Measurements from ENCODE around the gene FRMD7. TPM values are rescaled to one million over a fixed set of nuclear protein-coding genes. Genes with fewer than 3 reads are reported as not detected.

Gene FRMD7
- total and polyA plus RNA-seq, 10 of the 15 experiments (the other 5 are each of a cell fraction or from before 2014, with no cell fraction given): 0.03 to 0.94 TPM; not detected in 8

GRCh38 chrX:132165651-132166050 is 37.8 kb upstream of the FRMD7 start:
- in situ Hi-C loops (cut with MboI): no loop called here
- no peak overlapping the region for H2AFZ ChIP-seq (ENCODE audit: control insufficient read depth, low read depth, low read length)

GRCh38 chrX:132165005-132165404 is 37.2 kb upstream of the FRMD7 start:
- Histone ChIP-seq H3K4me3 (no peak overlapping the region), H3K36me3 (ENCODE audit: control insufficient read depth in 2 of 2, insufficient read depth in 2 of 2, low read length in 1 of 2) (no peaks in the 10 kb centered on the region), H3K9ac (ENCODE audit: control insufficient read depth, insufficient read depth, low read length) (no peak overlapping the region), H3K4me2 (ENCODE audit: control insufficient read depth, insufficient read depth) (no peak overlapping the region), H3K9me3 (replicated peaks; ENCODE audit: control insufficient read depth, insufficient read depth, low read length) (no peaks in the 10 kb centered on the region; the same call in 2 of the 3 replicates), H3K27ac (ENCODE audit: control insufficient read depth, insufficient read depth) (no peak overlapping the region), H2AFZ (ENCODE audit: control insufficient read depth, low read depth, low read length) (no peak overlapping the region), H3K27me3 (replicated peaks in 1 of 2; ENCODE audit: control insufficient read depth in 2 of 2, insufficient read depth in 2 of 2, low read length in 1 of 2) (peaks cover 0 to 3% of the 10 kb centered on the region in 2 experiments; a peak in 1 of 4 replicates), H3K4me1 (ENCODE audit: control insufficient read depth, insufficient read depth, low read length) (no peaks in the 10 kb centered on the region), H3K79me2 (ENCODE audit: control insufficient read depth, insufficient read depth, low read length) (no peaks in the 10 kb centered on the region), H4K20me1 (ENCODE audit: control insufficient read depth, insufficient read depth) (no peaks in the 10 kb centered on the region)
- intact Hi-C loops (cut with micrococcal nuclease; ENCODE audit: unreplicated experiment) (no loop called here), in situ Hi-C loops (cut with MboI) (no loop called here)
- no peak for DNase-seq (ENCODE audit: low read depth, low spot score)
- ChIA-PET POLR2A (no interaction called here), SMC1A (ENCODE audit: uncharacterized antibody, unreplicated experiment) (interaction anchor here (1.1 kb wide), 1 partner anchor 13 kb away, joined by 3 read pairs; no protein-coding TSS in a partner anchor), CTCF (no interaction called here), RAD21 (ENCODE audit: unreplicated experiment) (no interaction called here)
- no peak for FAIRE-seq
- no peak for ATAC-seq
- BruUV-seq (replicated peaks): no TSS peak
- no peak for TF ChIP-seq POLR2A (IDR thresholded peaks at IDR 0.05; ENCODE audit: low read depth, low read length)
- no peak for TF ChIP-seq BCL11A (IDR thresholded peaks at IDR 0.05; ENCODE audit: low read depth, low read length)
- no peak for TF ChIP-seq HDGF (IDR thresholded peaks at IDR 0.05)
- no peak for TF ChIP-seq YY1 (IDR thresholded peaks at IDR 0.05; ENCODE audit: low read depth, low read length)
- no peak for TF ChIP-seq ETV6 (conservative IDR thresholded peaks at IDR 0.05 in 1 of 2, IDR thresholded peaks at IDR 0.05 in 1 of 2; ENCODE audit: borderline replicate concordance in 1 of 2, low read depth in 1 of 2)
- TF ChIP-seq CREM (IDR thresholded peaks at IDR 0.05; ENCODE audit: low read depth): no peak
- TF ChIP-seq STAT1 (conservative IDR thresholded peaks at IDR 0.05): no peak
- no peak for TF ChIP-seq USF1 (IDR thresholded peaks at IDR 0.05; ENCODE audit: borderline replicate concordance, extremely low read length, insufficient read depth, low read depth, low read length)
- TF ChIP-seq NR2C2 (IDR thresholded peaks at IDR 0.05; ENCODE audit: borderline replicate concordance, control insufficient read depth, insufficient read length, low read depth): no peak
- no peak for TF ChIP-seq NFXL1 (IDR thresholded peaks at IDR 0.05; ENCODE audit: borderline replicate concordance)
- no peak for TF ChIP-seq JUNB (IDR thresholded peaks at IDR 0.05)
- TF ChIP-seq CHD2 (IDR thresholded peaks at IDR 0.05; ENCODE audit: borderline replicate concordance, low read depth, low read length): no peak

More at GRCh38 chrX:132165651-132166050, 37.8 kb upstream of the FRMD7 start:
- no peak overlapping the region for H3K4me3 ChIP-seq
- H3K27ac ChIP-seq (ENCODE audit: control insufficient read depth, insufficient read depth): no peak overlapping the region
- DNase-seq (ENCODE audit: low read depth, low spot score) (no peak), ATAC-seq (no peak), FAIRE-seq (no peak)
- ChIA-PET POLR2A (no interaction called here), CTCF (no interaction called here), SMC1A (ENCODE audit: uncharacterized antibody, unreplicated experiment) (no interaction called here), RAD21 (ENCODE audit: unreplicated experiment) (no interaction called here)
- BruUV-seq (replicated peaks): no TSS peak
- H3K36me3 ChIP-seq (ENCODE audit: control insufficient read depth in 2 of 2, insufficient read depth in 2 of 2, low read length in 1 of 2): no peaks in the 10 kb centered on the region
- intact Hi-C loops (cut with micrococcal nuclease; ENCODE audit: unreplicated experiment): no loop called here
- no peaks in the 10 kb centered on the region for H4K20me1 ChIP-seq (ENCODE audit: control insufficient read depth, insufficient read depth)
- H3K4me1 ChIP-seq (ENCODE audit: control insufficient read depth, insufficient read depth, low read length): no peaks in the 10 kb centered on the region
- H3K4me2 ChIP-seq (ENCODE audit: control insufficient read depth, insufficient read depth): no peak overlapping the region
- H3K9ac ChIP-seq (ENCODE audit: control insufficient read depth, insufficient read depth, low read length): no peak overlapping the region
- no peak for TF ChIP-seq BCLAF1 (IDR thresholded peaks at IDR 0.05)
- H3K79me2 ChIP-seq (ENCODE audit: control insufficient read depth, insufficient read depth, low read length): no peaks in the 10 kb centered on the region
- H3K9me3 ChIP-seq (replicated peaks; ENCODE audit: control insufficient read depth, insufficient read depth, low read length): no peaks in the 10 kb centered on the region; the same call in 2 of the 3 replicates
- peaks cover 0 to 3% of the 10 kb centered on the region in 2 experiments; a peak in 1 of 4 replicates for H3K27me3 ChIP-seq (replicated peaks in 1 of 2; ENCODE audit: control insufficient read depth in 2 of 2, insufficient read depth in 2 of 2, low read length in 1 of 2)
